Lung (tissue), 12 donors: ENCODE measurements around the gene NFXL1. TPM values are rescaled to one million over a fixed set of nuclear protein-coding genes. Genes with fewer than 3 reads are reported as not detected.

Experiments used
- ATAC-seq: fragments of 200-7000 bp; cut with Tn5 transposase; one replicate; pipeline ENCODE4 v1.9.1; 2020; ENCODE audit warnings: moderate number of reproducible peaks; ENCODE audit not compliant: insufficient read depth, low FRiP score
- DNase-seq, 3 donors: peaks; one replicate each; pipeline ENCODE4 v3.0.0-alpha.2; 2013 to 2017
- H3K27ac ChIP-seq, 2 donors: one replicate each; pipeline ENCODE4 v1.5.1; 2013; ENCODE audit warnings: mild to moderate bottlenecking in 2 of 2, moderate library complexity in 2 of 2, control low read depth in 1 of 2, inconsistent platforms in 1 of 2, low read depth in 1 of 2, low read length in 1 of 2
- H3K27me3 ChIP-seq, 3 donors: one replicate each; pipeline ENCODE4 v1.5.1; 2013; ENCODE audit warnings: low read length in 2 of 3; ENCODE audit not compliant: control insufficient read depth in 3 of 3, insufficient read depth in 3 of 3
- H3K36me3 ChIP-seq, 4 donors: one replicate each; pipeline ENCODE4 v1.5.1; 2013; ENCODE audit warnings: low read length in 4 of 4, mild to moderate bottlenecking in 1 of 4, moderate library complexity in 1 of 4; ENCODE audit not compliant: control insufficient read depth in 4 of 4, insufficient read depth in 4 of 4
- H3K4me1 ChIP-seq, 5 donors: one replicate each; pipeline ENCODE4 v1.5.1; 2013; ENCODE audit warnings: low read length in 5 of 5, mild to moderate bottlenecking in 2 of 5, moderate library complexity in 1 of 5; ENCODE audit not compliant: control insufficient read depth in 5 of 5, insufficient read depth in 5 of 5
- H3K4me3 ChIP-seq: one replicate; pipeline ENCODE4 v1.5.1; 2013; ENCODE audit warnings: mild to moderate bottlenecking, control low read depth, moderate library complexity
- H3K9ac ChIP-seq, 2 donors: one replicate each; pipeline ENCODE4 v1.5.1; 2013; ENCODE audit warnings: low read length in 2 of 2, control low read depth in 1 of 2; ENCODE audit not compliant: insufficient read depth in 1 of 2
- H3K9me3 ChIP-seq, 4 donors: one replicate each; pipeline ENCODE4 v1.5.1; 2013; ENCODE audit warnings: low read length in 3 of 4, mild to moderate bottlenecking in 1 of 4, moderate library complexity in 1 of 4; ENCODE audit not compliant: control insufficient read depth in 4 of 4, insufficient read depth in 3 of 4
- WGBS, 2 donors: extraction: QIAGEN DNeasy Blood & Tissue Kit; methylation state at CpG; one replicate each; pipeline ENCODE4 v1.1.7; 2013; 5-methylcytosine and 5-hydroxymethylcytosine counted together
- polyA plus RNA-seq, 2 donors: library from polyadenylated mRNA; stranded (reverse); fragments of 200-250 nt; gene quantifications; one replicate each; pipeline ENCODE4 v1.2.1, GENCODE V29; 2013
- total RNA-seq, 2 donors: library from RNA; depleted of rRNA in 1 of 2; stranded (reverse); fragments of >200 nt in 1 of 2; gene quantifications; one replicate each; pipeline ENCODE4 v1.2.1, GENCODE V29; 2014 to 2021
- TF ChIP-seq, protein P1 (sequence below): IDR thresholded peaks from 2 replicates; pipeline ENCODE4 v1.5.1; 2012; ENCODE audit warnings: mild to moderate bottlenecking; ENCODE audit errors: control extremely low read depth, extremely low read depth
- donor health status: control.
- donor health status: control.
- donor health status: Bipolar disorder and iron deficiency.
- donor health status: healthy.
- donor health status: DM: yes; HTN: yes; CAD: no.

The NFXL1 gene
- total and polyA plus RNA-seq, 4 donors = 4.6 to 27.2 (median 8.8) TPM

GRCh38 chr4:47804598-47804997, 109.8 kb downstream of the NFXL1 start:
- no peaks in the 10 kb centered on the region for H3K9me3 ChIP-seq
- no peak for ATAC-seq
- no peak overlapping the region for H3K4me3 ChIP-seq
- no peak overlapping the region for H3K27ac ChIP-seq
- H3K36me3 ChIP-seq = no peaks in the 10 kb centered on the region
- 92 to 97% methylated on average over 7 of the region's 7 CpGs for WGBS, 2 donors
- no peak for DNase-seq
- H3K9ac ChIP-seq = no peak overlapping the region
- H3K27me3 ChIP-seq = no peaks in the 10 kb centered on the region
- TF ChIP-seq, protein P1, sequence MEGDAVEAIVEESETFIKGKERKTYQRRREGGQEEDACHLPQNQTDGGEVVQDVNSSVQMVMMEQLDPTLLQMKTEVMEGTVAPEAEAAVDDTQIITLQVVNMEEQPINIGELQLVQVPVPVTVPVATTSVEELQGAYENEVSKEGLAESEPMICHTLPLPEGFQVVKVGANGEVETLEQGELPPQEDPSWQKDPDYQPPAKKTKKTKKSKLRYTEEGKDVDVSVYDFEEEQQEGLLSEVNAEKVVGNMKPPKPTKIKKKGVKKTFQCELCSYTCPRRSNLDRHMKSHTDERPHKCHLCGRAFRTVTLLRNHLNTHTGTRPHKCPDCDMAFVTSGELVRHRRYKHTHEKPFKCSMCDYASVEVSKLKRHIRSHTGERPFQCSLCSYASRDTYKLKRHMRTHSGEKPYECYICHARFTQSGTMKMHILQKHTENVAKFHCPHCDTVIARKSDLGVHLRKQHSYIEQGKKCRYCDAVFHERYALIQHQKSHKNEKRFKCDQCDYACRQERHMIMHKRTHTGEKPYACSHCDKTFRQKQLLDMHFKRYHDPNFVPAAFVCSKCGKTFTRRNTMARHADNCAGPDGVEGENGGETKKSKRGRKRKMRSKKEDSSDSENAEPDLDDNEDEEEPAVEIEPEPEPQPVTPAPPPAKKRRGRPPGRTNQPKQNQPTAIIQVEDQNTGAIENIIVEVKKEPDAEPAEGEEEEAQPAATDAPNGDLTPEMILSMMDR = no peak
- H3K4me1 ChIP-seq = peaks cover 0 to 2% (median 0%) of the 10 kb centered on the region in 5 donors

DNA sequence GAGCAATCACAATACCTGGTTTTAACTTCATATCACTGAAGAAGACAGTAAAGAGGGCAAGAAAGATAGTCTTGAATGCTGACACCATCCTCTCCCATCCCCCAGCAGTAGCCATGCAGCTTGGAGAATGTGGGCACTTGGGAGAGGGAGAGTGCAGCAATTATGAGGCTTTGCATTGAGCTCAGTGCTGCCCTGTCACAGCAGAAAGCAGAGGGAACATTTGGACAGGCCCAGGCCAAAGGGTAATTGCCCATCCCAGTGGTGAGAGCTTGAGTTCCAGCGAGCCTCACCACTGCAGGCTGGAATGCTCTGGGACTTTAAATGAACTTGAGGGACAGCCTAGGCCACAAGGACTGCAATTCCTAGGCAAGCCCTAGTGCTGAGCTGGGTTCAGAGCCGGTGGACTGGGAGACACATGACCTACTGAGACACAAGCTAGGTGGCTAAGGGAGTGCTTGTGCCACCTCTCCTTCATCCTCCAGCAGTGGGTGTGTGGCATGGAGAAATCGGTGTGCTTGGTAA, 112.8 kb downstream of the NFXL1 start:
- H3K36me3 ChIP-seq = no peaks in the 10 kb centered on the region
- DNase-seq (no peak), ATAC-seq (no peak)
- WGBS, 2 donors = 91 to 92% methylated on average over 3 of the region's 3 CpGs
- no peaks in the 10 kb centered on the region for H3K4me1 ChIP-seq
- H3K27me3 ChIP-seq = no peaks in the 10 kb centered on the region
- TF ChIP-seq, protein P1 = no peak
- H3K9ac ChIP-seq = no peak overlapping the region
- H3K9me3 ChIP-seq = no peaks in the 10 kb centered on the region
- no peak overlapping the region for H3K27ac ChIP-seq
- H3K4me3 ChIP-seq = no peak overlapping the region

DNA sequence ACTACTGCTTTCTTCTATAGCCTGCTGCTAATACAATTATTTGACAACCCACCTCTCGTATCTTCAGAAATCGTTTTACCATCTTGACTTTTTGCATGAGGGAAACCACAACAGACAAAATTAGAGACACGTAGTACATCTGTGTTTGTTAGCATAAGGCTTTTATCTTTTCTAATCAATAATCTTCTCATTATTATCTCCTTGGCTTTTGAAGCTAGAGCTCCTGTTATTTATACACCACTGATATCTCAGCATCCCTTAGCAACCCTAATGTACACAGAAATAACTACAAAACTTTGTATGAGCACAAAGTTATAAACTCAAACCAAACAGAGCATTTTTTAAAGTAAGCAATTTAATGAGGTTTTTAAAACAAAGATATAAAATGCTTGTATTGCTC, 116.2 kb downstream of the NFXL1 start:
- Histone ChIP-seq H3K27me3 (no peaks in the 10 kb centered on the region), H3K4me1 (no peaks in the 10 kb centered on the region), H3K27ac (no peak overlapping the region), H3K9ac (no peak overlapping the region), H3K9me3 (no peaks in the 10 kb centered on the region), H3K36me3 (no peaks in the 10 kb centered on the region), H3K4me3 (no peak overlapping the region)
- WGBS, 2 donors = 56 to 68% methylated on average over 3 of the region's 3 CpGs
- TF ChIP-seq, protein P1 = no peak
- ATAC-seq = no peak
- peak in 1 of 3 donors; percentile 19 for DNase-seq

Other genes starting within 250 kb of the NFXL1 start
- 1 to 10 TPM in 1 of 2 donors, under 1 TPM in 1; 0.80 to 9.1 TPM for gene CORIN, start 76.5 kb downstream of the NFXL1 start, total RNA-seq
- gene CORIN, start 76.5 kb downstream of the NFXL1 start, polyA plus RNA-seq = 1 to 10 TPM in 1 of 2 donors, under 1 TPM in 1; 0.15 to 1.2 TPM
- gene CNGA1, start 102.1 kb upstream of the NFXL1 start, total RNA-seq = under 1 TPM; 0.06 to 0.48 TPM
- gene CNGA1, start 102.1 kb upstream of the NFXL1 start, polyA plus RNA-seq = under 1 TPM; 0.14 TPM
- 1 to 10 TPM; 2.1 to 4.9 TPM for gene NIPAL1, start 102.2 kb upstream of the NFXL1 start, total RNA-seq
- under 1 TPM; 0.53 to 0.76 TPM for gene NIPAL1, start 102.2 kb upstream of the NFXL1 start, polyA plus RNA-seq
- gene TXK, start 219.7 kb upstream of the NFXL1 start, total RNA-seq = 1 to 10 TPM; 2.4 to 9.1 TPM
- 1 to 10 TPM in 1 of 2 donors, under 1 TPM in 1; 0.91 to 1.6 TPM for gene TXK, start 219.7 kb upstream of the NFXL1 start, polyA plus RNA-seq